Effector CD4-positive, alpha-beta T cell (primary cell): ENCODE results near the gene UCN3.
"Not testable (repeated sequence)": the region's sequence is repeated elsewhere in the genome, so short reads cannot be mapped to it uniquely, and the experiment has no call there.

ENCODE experiments used
- DNase-seq: peaks from one replicate; pipeline ENCODE4 v3.0.0-alpha.2; 2020

UCN3 gene

DNA sequence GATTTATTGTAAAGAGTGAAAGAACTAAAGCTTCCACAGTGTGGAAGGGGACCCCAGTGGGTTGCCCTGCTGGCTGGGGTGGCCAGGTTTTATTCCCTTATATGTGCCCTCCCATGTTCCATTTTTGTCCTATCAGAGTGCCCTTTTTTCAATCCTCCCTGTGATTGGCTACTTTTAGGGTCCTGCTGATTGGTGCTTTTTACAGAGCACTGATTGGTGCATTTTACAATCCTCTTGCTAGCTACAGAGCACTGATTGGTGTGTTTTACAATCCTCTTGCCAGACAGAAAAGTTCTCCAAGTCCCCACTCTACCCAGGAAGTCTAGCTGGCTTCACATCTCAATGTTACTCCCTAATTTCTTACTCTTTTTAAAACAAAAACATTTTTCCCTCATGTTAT, 46.0 kb downstream of the UCN3 start:
- DNase-seq = not testable (repeated sequence)

DNA sequence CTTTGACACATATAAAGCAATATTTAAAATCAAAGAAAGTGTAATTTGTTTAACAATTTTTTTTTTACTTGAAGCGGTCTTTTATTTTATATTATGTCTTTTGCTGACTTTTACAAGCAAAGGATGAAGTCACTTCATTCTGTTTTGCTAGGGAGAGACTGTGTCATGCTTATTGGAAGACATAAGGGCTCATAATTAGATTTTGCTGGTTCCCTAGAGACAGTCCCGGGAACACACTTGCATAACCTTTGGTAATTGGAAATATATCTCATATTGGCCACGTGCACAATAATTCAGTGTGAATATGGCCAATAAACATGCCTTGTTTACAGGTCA, 47.1 kb downstream of the UCN3 start:
- DNase-seq = no peak

DNA sequence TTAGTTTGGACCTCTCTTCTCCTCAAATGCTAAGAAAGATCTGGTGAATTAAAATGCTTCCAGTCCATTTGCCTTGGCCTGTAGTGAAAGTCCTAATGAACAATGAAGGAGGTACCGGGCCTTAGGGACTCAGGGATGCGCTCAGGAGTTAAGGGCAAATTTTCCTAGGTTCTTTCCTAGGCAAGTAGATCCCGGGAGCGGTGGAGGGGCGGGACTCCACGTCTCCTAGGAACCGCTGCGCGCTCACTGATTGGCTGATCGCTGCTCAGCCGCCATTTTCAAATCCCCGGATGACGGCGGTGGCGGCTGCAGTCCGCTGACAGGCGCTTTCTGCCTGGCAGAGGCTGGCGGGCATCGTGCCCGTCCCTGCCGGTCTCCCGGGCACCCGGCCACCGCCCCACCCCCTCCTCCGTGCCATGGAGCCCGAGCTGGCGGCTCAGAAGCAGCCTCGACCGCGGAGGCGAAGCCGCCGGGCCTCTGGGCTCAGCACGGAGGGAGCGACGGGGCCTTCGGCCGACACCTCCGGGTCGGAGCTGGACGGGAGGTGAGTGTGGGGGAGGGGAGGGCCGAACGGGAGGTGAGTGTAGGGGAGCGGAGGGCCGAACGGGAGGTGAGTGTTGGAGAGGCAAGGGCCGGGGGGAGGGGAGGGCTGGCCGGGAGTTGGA, 47.6 kb downstream of the UCN3 start, which contains the start of gene NET1:
TSS of gene NET1 (plus strand) at position 281 of the 665 bp plus-strand sequence. CDS start at position 417, 136 bp downstream.
- DNase-seq = peak; percentile 21

DNA sequence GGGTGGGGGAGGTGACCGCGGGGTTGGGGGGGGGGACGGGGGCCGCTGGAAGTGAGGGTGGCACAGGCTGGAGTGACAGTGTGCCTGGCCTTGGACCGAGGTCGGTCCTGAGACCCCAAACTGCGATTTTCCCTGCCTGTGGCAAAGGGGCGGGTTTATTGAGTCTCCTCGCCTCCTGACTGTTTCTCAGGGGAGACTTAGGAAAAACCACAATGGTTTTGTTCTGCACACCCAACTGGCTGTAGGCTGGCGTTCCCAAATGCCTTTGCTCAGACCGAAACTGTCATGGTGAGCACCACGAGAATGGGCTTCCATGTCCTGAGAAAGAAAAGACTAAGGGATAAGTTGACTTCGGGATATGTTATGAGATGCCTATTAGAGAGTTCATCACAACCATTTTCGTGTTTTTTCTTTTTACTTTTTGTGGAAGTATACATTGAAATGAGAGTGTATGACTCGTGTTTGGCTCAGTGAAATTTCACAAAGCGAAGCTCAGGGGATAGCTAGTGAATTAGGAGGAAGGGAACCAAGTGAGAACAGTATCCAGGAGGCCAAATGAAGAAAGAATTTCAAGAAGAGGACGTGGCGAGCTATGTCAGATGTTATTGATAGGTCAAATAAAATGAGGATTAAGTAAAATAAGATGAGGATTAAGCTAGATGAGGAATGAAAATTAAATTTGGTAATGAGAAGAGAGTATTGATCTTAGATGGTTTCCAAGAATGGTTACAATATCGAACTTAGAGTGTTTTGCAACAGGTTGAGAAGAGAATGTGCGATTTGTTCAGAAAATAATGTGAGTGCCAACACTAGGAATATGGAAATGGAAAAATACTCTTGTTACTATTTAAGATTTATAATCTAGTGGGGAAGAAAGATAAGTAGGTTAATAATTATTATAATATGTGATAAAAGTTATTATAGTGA, 48.5 kb downstream of the UCN3 start:
- DNase-seq = no peak

DNA sequence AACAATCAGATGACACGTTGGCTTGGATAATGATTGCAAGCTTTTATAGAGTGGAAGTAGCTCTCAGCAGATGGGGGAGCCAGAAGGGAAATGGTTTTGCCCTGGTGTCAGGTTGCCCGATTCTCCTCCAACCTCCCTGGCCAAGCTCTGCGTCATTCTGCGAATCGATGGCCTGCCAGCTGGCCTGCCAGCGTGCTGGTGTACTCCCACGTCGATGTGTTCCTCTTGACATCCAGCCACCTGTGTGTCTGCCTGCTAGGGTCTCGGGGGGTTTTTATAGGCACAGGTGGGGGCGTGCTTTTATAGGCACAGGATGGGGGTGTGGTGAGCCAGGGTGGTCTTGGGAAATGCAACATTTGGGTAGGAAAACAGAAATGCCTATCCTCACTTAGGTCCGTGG, 52.2 kb downstream of the UCN3 start:
- DNase-seq = no peak

DNA sequence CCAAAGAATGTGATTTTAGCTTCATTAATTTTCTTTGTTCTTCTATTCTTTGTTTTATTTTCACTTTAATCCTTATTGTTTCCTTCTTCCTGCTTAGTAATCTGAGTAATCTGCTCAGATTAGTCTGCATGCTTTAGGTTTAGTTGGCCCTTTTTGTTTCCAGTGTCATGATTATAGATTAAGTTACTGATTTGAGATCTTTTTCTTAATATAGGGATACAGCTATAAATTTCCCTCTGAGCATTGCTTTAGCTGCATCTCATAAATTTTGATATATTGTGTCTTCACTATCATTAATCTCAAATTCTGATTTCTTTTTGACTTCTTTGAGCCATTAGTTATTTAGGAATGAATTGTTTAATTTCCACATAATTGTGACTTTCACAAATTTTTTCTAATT, 53.8 kb downstream of the UCN3 start:
- DNase-seq = no peak

DNA sequence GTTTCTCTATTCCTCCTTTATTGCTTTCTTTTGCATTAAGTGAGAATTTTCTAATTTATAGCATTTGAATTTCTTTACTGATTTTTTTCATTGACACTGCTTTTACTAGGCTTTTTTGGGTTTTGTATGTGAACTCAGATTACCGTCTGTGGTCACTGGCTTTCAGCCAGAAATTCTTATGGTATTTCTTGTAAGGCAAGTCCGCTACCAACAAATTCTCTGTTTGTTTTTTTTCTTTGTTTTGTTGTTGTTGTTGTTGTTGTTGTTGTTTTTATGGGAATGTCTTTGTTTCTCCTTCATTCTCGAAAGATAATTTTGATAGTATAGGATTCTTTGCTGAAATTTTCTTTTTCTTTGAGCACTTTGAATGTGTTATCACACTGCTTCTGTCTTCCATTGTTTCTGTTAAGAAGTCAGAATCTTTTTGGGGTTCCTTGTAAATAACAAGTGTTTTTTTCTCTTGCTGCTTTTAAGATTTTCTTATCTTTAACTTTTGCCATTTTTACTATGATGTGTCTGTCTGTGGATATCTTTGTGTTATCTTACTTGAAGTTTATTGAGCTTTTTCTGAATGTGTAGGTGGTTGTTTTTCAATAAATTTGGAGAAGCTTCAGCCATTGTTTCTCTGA, 54.8 kb downstream of the UCN3 start:
- DNase-seq = no peak

DNA sequence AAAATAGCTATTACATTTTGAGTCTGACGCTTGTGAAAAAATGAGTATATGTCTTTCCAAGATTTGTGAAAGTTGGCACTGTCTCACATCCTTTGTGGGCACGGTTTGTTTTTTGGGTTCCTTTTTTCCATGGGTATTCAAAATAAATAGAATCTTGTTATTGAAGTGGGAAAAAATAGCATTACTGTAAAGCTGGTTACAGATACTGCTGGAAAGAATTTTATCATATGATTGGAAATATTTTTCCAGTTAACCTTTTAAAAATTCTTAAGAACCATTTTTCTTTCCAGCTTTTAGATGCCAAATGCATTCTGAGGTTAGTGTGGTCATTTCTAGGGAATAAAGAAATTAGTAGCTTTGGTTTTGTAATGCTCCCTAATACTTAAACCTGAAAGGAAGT, 59.0 kb downstream of the UCN3 start:
- DNase-seq = no peak
